ENCODE measurements around the gene RMDN2.
"Not testable (repeated sequence)": the region's sequence is repeated elsewhere in the genome, so short reads cannot be mapped to it uniquely, and the experiment has no call there.

Gene RMDN2

GRCh38 chr2:37997629-37998028 lies 72.5 kb downstream of the RMDN2 start:
- DNase-seq: no peak

- DNase-seq: no peak
Observed at GRCh38 chr2:38000485-38001222, 75.6 kb downstream of the RMDN2 start.

- not testable (repeated sequence) for DNase-seq
Observed at GRCh38 chr2:38010187-38010586, 85.1 kb downstream of the RMDN2 start.

GRCh38 chr2:38010995-38011394 lies 85.9 kb downstream of the RMDN2 start:
- no peak for DNase-seq

- no peak for DNase-seq
Observed at GRCh38 chr2:38013158-38013752, 88.2 kb downstream of the RMDN2 start.

GRCh38 chr2:38016219-38016618 lies 91.1 kb downstream of the RMDN2 start:
- DNase-seq: no peak

- DNase-seq: no peak
Observed at GRCh38 chr2:38017836-38018235, 92.7 kb downstream of the RMDN2 start.

GRCh38 chr2:38020359-38021069 lies 95.4 kb downstream of the RMDN2 start:
- DNase-seq: not testable (repeated sequence)

GRCh38 chr2:38021589-38021988 lies 96.5 kb downstream of the RMDN2 start:
- DNase-seq: no peak

GRCh38 chr2:38026846-38027245 lies 101.8 kb downstream of the RMDN2 start:
- no peak for DNase-seq

- no peak for DNase-seq
Observed at GRCh38 chr2:38028829-38029228, 103.7 kb downstream of the RMDN2 start.

GRCh38 chr2:38029512-38029911 lies 104.4 kb downstream of the RMDN2 start:
- DNase-seq: no peak

GRCh38 chr2:38030635-38031355 lies 105.7 kb downstream of the RMDN2 start:
- DNase-seq: no peak

- no peak for DNase-seq
Observed at GRCh38 chr2:38032946-38033345, 107.9 kb downstream of the RMDN2 start.

- no peak for DNase-seq
Observed at GRCh38 chr2:38033646-38034045, 108.6 kb downstream of the RMDN2 start.

- no peak for DNase-seq
Observed at GRCh38 chr2:38035968-38036367, 110.9 kb downstream of the RMDN2 start.

- DNase-seq: no peak
Observed at GRCh38 chr2:38037325-38037724, 112.2 kb downstream of the RMDN2 start.

- no peak for DNase-seq
Observed at GRCh38 chr2:38037757-38038621, 112.9 kb downstream of the RMDN2 start.

- DNase-seq: no peak
Observed at GRCh38 chr2:38038682-38039081, 113.6 kb downstream of the RMDN2 start.

- DNase-seq: no peak
Observed at GRCh38 chr2:38039121-38039910, 114.2 kb downstream of the RMDN2 start.

GRCh38 chr2:38045811-38046210 lies 120.7 kb downstream of the RMDN2 start:
- no peak for DNase-seq

GRCh38 chr2:38056216-38056615 lies 131.1 kb downstream of the RMDN2 start:
- no peak for DNase-seq
